NK-92 (cell line): ENCODE measurements around the gene KIAA1191.

Source experiments
- DNase-seq: peaks from one replicate; lab custom pipeline; 2025; ENCODE audit not compliant: unreplicated experiment; lab: John Stamatoyannopoulos, UW

Gene KIAA1191

DNA sequence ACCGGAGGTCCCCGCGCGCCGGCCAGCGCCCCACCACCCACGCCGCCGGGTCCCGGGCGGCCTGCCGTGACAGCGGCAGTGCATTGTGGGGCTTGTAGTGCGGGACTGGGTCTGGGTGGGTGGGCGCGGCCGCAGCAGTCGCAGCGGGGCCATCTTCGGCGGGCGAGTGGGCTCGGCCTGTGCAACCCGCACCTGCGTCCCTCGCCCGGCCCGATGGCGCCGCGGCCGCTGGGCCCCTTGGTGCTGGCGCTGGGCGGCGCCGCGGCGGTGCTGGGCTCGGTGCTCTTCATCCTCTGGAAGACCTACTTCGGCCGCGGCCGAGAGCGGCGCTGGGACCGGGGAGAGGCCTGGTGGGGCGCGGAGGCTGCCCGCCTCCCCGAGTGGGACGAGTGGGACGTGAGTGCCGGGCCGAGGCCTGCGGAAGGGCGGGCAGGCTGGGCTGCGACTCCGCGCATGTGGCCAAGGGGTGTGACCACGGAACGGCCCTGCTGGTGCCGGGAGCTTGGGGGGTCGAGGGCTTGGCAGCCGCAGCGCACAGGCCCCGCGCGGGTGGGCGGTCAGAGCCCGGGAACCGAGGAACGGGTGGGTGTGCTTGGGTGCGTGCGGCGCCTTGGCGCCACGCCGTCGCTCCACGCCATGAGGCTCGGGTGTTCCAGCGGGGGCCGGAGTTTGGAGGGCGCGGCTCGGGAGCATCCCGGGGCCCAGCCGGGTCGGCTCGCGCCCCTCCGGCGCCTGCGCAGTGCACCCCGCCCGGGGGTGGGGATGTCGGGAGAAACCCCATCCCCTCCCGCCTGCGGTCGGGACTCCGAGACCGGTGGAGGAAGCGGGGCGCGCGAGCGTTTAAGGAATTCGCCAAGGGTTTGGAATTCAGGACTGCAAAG is 4.0 kb upstream of the KIAA1191 start, which contains the start of gene ARL10:
Gene ARL10, plus strand, starts transcription at position 137 of the 881 bp plus-strand sequence. Its CDS starts 77 bp downstream, at position 214.
- DNase-seq, result no peak

DNA sequence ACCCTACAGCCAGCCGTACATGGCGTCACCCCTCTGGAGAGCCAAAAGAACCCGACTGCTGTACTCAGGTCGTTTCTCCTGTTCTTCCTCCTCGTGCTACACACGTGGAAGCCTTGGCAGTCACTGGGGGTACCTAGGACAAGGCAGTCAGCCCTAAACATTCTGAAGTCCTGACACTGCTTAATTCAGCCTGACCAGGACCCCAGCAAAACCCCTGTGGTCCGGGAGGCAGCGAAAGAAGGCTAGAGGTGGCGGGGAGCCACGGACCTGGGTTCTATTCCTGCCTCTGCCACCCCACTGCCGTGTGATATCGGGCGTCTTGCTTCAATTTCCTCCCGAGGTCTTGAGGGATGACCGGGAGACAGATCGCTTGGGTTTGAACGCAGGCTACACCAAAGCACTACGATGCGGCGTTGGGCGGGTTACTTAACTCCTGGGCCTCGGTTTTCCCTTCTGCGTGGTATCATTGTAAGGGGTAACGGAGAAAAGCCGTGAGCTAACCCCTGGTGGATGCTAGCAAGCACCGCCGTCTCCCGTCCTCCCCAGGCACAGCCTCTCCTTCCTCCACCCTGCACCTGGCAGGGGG is 3.3 kb upstream of the KIAA1191 start:
- no peak for DNase-seq

DNA sequence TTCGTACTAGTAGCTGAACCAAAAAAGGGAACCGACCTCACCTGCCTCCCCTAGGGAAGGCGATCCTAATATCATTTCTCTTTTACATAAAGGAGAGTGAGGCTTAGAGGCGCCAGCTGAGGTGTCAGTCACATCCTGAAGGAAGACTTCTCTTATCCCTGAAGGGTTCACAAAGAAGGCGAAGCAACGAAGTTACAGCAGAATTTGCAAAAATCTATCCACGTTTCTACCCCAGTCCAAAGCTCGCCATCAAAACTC is 598 bp upstream of the KIAA1191 start:
- DNase-seq, result no peak

DNA sequence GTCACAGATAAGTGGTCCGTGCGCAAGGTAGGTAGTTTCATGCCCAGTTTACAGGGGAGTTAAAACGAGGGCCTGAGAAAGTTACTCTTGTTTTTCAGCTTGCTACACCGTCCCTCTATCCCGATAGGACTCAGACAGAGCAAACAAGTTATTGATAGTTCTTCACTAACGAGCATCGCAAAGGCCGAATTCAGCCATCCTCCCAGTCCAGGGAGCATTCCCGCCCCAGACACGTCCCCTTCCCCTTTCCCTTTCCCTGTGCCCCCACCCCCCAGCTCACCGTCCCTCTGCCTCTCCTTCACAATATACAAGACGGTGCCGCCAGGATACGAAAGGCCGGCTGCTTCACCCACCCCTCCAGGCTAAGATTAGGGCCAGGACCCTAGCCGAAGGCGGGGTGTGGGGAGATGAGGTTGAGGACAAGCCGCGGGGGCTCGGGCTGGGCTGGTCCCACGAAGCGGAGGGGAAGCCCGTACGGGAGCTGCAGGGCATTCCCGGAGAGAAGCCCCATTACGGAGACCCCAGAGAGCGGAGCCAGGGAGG is 599 bp downstream of the KIAA1191 start:
- DNase-seq, result no peak

- DNase-seq, result no peak
Observed at GRCh38 chr5:176359658-176360057, 1.9 kb downstream of the KIAA1191 start.

GRCh38 chr5:176356179-176356566 is 5.4 kb downstream of the KIAA1191 start:
- no peak for DNase-seq

DNA sequence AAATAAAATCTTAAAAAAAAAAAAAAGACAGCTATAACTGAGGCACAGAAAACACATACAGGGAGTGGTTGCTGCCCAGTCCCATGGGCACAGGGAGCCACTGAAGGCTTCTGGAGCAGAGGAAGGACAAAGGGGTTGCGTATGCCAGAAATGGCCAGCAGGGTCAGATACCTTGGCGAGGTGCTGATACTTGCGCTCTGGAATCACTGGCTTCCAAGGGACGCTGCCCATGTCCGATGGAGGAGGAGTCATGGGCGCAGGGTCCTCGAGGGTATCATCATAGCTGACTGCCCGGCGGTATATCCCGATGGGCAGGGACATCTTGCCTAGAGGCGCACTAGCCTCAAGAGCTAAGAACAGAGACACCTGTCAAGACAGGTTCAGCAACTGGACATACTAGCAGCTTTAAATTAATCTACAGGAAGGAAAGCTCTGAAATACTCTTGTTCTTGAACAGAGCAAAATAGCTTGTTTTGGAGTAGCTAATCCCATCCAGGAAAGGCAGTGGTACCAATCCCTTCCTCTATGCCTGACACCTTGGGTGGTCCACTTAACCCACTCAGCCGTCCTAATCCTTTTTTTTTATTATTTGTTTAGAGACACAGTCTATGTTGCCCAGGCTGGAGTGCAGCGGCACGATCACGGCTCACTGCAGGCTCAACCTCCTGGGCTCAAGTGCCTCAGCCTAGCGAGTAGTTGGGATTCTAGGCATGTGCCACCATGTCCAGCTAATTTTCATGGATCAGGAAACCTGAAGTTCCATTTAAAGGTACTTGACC is 6.0 kb downstream of the KIAA1191 start:
- no peak for DNase-seq

DNA sequence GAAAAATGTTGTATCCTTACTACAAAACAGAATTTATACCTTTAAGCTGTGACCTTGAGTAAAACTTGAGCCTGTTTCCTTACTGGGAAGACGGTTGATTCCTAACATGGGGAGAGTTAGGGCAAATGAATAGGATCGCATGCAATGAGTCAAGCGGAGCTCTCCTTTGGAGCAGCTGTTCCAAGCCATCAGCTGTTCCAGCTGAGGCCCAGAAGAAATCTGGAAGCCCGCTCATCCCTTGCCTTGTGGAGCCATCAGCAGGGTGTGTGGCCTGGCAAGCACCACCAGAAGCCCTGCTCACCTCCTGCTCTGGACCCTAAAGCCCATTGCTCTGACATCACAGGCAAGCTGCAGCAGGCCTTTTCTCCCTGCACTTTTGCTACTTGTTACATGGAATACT is 8.0 kb downstream of the KIAA1191 start:
- no peak for DNase-seq

DNA sequence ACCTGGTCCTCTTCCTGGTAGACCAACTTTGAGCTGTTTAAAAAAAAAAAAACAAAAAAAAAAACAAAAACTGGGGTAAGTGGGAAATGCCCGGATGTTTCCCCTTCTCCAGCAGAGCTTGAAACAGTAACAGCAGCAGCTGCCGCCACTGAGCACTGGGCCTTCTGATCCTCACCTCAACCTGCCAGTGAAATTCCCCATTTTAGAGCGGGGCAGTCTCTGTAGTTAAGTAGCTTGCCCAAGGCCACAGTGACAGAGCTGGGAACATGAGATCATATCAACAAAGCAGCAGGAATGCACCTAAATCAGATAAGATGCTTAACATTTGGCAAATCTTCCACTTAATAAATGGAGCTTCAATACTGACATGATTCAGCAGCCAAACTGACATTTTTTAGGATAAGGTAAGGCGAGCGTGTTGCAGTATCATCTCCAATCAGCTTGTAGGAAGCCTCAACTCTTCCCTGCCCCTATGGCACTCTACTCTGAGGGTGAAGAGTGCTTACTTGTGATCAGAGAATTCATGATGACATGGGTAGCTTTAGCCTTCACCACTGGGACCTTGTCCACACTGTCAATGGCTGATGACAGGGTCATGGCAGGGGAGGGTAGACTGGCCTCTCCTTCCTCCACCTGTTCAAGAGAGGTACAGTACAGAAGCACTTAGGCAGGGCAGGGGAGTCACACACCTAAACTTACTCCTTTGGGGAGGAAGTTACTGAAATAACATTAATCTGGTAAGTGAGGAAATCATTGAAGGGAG is 9.3 kb downstream of the KIAA1191 start:
- no peak for DNase-seq

- DNase-seq, result no peak
Observed at GRCh38 chr5:176350416-176350815, 11.1 kb downstream of the KIAA1191 start.

DNA sequence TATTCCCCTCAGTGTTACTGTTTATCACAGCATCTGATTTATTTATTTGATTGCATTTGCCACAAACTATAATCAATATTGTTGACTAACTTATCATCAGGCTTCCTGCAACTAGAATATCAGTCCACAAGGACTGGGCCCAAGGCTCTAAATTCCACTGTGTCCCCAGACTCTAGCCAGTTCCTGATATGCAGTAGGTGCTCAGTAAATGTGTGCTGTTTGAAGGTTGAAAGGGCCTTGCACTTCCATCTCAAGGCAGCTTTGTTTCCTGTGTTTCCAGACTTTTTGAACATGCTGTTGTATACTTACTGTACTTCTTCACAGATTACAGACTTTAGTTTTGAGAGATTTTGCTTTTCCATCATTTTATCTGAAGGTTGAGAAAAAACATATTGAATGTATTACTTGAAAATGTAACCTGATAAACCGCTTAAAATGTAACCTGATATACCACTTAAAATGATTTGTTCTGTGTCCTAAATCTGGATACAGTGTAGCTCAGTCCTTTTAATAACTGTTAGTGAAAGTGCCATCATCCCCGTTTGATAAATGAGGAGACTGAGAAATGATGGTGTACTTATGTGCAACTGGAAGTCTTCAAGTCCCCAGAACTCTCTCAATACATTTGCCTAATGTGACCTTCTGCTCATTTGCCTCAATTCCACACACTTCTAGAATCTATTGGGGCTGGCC is 18.7 kb downstream of the KIAA1191 start:
- DNase-seq, result no peak

GRCh38 chr5:176342158-176342483 is 19.4 kb downstream of the KIAA1191 start:
- DNase-seq, result no peak

GRCh38 chr5:176341325-176342157 is 20.0 kb downstream of the KIAA1191 start:
- DNase-seq, result no peak

GRCh38 chr5:176339304-176339703 is 22.3 kb downstream of the KIAA1191 start:
- no peak for DNase-seq

GRCh38 chr5:176337913-176338312 is 23.7 kb downstream of the KIAA1191 start:
- DNase-seq, result no peak

DNA sequence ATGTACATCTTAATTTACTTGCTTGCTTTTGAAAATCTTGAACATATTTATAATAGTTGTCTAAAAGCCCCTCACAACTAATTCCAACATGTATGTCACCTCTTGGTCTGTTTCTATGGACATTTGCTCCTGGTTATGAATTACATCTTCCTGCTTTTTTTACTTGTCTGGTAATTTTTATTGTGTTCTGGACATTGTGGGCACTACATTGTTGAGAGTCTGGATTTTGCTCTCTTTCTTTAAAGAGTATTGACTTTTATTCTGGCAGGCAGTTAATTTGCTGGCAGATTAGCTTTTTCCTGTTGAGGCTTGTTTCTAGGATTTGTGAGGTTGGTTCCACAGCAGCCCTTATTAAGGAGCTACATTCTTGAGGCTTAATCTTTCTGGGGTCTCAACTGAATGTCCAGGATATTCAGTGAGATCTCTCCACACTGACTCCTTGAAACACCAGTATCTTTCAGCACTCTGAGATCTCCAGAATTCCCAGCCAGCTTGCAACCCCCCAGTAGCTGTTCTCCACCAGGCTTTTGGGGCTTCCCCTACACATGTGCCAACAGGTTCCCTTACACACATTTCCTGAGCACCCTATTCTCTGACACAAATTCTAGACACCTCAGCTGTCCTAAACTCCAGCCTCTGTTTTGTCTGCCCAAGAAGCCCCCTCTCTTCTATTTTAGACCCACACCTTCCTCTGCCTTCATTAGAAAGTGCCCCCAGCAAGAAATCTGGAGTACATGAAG is 27.4 kb downstream of the KIAA1191 start:
- DNase-seq, result no peak

DNA sequence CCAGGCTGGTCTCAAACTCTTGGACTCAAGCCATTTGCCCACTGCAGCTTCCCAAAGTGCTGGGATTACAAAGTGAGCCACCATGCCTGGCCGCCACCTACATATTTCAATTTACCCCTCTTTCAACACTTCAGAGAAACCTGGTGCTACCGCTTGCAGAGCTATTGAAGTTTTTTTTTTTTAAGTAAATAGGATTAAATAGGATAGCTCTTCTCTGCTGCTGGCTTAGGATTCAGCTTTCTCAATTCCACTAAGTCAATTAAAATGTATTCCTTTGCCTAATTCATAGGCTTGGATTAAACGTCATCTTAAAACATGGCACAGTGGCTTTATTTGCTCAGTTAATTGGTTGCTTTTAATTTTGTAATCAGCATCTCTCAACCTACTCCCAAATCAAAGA is 41.0 kb downstream of the KIAA1191 start:
- DNase-seq, result no peak

- no peak for DNase-seq
Observed at GRCh38 chr5:176319827-176320554, 41.6 kb downstream of the KIAA1191 start.
